Measurements from ENCODE around the gene CEP63. TPM values are rescaled to one million over a fixed set of nuclear protein-coding genes. Genes with fewer than 3 reads are reported as not detected.

CEP63 gene
- total RNA-seq, 1 donor from 2014 or later, result 24.8 TPM

- no peak for TF ChIP-seq CTCF (IDR thresholded peaks at IDR 0.05)
- Mint-ChIP-seq H3K4me1 (ENCODE audit: low read depth) (peaks cover 19% of the 10 kb centered on the region), H3K9me3 (ENCODE audit: low read depth) (peaks cover 36% of the 10 kb centered on the region), H3K4me3 (ENCODE audit: unreplicated experiment) (no peak overlapping the region), H3K27ac (ENCODE audit: unreplicated experiment) (no peak overlapping the region), H3K36me3 (ENCODE audit: low read depth) (peaks cover 40% of the 10 kb centered on the region), H3K27me3 (ENCODE audit: low read depth) (no peaks in the 10 kb centered on the region)
- no peak for DNase-seq (ENCODE audit: low spot score)
Measured at GRCh38 chr3:134504132-134504531, 18.3 kb downstream of the CEP63 start.

GRCh38 chr3:134505485-134505884 is 19.6 kb downstream of the CEP63 start:
- Mint-ChIP-seq H3K27me3 (ENCODE audit: low read depth) (no peaks in the 10 kb centered on the region), H3K36me3 (ENCODE audit: low read depth) (peaks cover 42% of the 10 kb centered on the region), H3K27ac (ENCODE audit: unreplicated experiment) (no peak overlapping the region), H3K9me3 (ENCODE audit: low read depth) (peaks cover 36% of the 10 kb centered on the region), H3K4me3 (ENCODE audit: unreplicated experiment) (no peak overlapping the region), H3K4me1 (ENCODE audit: low read depth) (peaks cover 19% of the 10 kb centered on the region)
- no peak for TF ChIP-seq CTCF (IDR thresholded peaks at IDR 0.05)
- no peak for DNase-seq (ENCODE audit: low spot score)

DNA sequence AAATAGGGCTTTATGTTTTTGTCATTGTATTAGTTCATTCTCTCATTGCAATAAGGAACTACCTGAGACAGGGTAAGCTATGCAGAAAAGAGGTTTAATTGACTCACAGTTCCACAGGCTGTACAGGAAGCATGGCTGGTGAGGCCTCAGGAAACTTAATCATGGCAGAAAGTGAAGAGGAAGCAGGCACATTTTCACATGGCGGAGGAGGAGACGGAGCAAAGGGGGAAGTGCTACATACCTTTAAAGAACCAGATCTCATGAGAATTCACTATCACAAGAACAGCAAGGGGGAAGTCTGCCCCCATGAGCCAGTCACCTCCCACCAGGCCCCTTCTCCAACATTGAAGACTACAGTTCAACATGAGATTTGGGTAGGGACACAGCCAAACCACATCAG is 25.6 kb downstream of the CEP63 start:
- no peak for TF ChIP-seq CTCF (IDR thresholded peaks at IDR 0.05)
- Mint-ChIP-seq H3K27me3 (ENCODE audit: low read depth) (no peaks in the 10 kb centered on the region), H3K9me3 (ENCODE audit: low read depth) (no peaks in the 10 kb centered on the region), H3K36me3 (ENCODE audit: low read depth) (peaks cover 17% of the 10 kb centered on the region), H3K4me3 (ENCODE audit: unreplicated experiment) (no peak overlapping the region), H3K4me1 (ENCODE audit: low read depth) (peaks cover 18% of the 10 kb centered on the region), H3K27ac (ENCODE audit: unreplicated experiment) (no peak overlapping the region)
- DNase-seq (ENCODE audit: low spot score), result no peak

- peaks cover 6% of the 10 kb centered on the region for H3K9me3 Mint-ChIP-seq (ENCODE audit: low read depth)
- H3K27ac Mint-ChIP-seq (ENCODE audit: unreplicated experiment), result peak overlapping the region; percentile 87
- no peak for TF ChIP-seq CTCF (IDR thresholded peaks at IDR 0.05)
- peaks cover 44% of the 10 kb centered on the region for H3K4me1 Mint-ChIP-seq (ENCODE audit: low read depth)
- H3K36me3 Mint-ChIP-seq (ENCODE audit: low read depth), result peaks cover under 1% of the 10 kb centered on the region
- no peaks in the 10 kb centered on the region for H3K27me3 Mint-ChIP-seq (ENCODE audit: low read depth)
- no peak for DNase-seq (ENCODE audit: low spot score)
- no peak overlapping the region for H3K4me3 Mint-ChIP-seq (ENCODE audit: unreplicated experiment)
Measured at GRCh38 chr3:134516905-134517304, 31.0 kb downstream of the CEP63 start.

DNA sequence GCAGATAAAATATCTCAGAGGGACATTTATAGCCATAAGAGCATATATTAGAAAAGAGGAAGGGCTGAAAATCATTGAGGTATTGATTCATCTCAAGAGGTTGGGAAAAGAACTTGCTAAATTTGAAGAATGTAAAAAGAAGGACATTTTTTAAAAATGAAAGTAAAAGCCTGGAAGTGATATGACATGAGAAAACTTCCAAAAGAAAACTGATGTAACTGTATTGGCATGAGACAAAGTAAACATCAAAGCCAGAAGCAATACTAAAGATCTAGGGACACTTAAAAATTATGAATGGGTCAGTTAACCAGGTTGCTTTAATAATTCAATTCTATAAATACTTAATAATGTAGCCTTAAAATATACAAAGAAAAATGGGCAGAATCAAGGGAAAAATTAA is 31.9 kb downstream of the CEP63 start:
- TF ChIP-seq CTCF (IDR thresholded peaks at IDR 0.05), result no peak
- Mint-ChIP-seq H3K27ac (ENCODE audit: unreplicated experiment) (peak overlapping the region; percentile 80), H3K27me3 (ENCODE audit: low read depth) (no peaks in the 10 kb centered on the region), H3K9me3 (ENCODE audit: low read depth) (peaks cover 12% of the 10 kb centered on the region), H3K4me3 (ENCODE audit: unreplicated experiment) (peak overlapping the region; percentile 50), H3K4me1 (ENCODE audit: low read depth) (peaks cover 45% of the 10 kb centered on the region), H3K36me3 (ENCODE audit: low read depth) (peaks cover 8% of the 10 kb centered on the region)
- no peak for DNase-seq (ENCODE audit: low spot score)

Data from chondrocyte (in vitro differentiated cells).